IPS-NIHi7 (cell line): ENCODE results near the gene CAPN1.

ENCODE experiments used
- DNase-seq: peaks from one replicate; pipeline ENCODE4 v3.0.0; 2012; ENCODE audit warnings: mixed read lengths; ENCODE audit errors: extremely low spot score

Gene CAPN1

GRCh38 chr11:65260756-65261590 lies 79.2 kb downstream of the CAPN1 start:
- no peak for DNase-seq
